H1 (cell line): ENCODE measurements around the gene PPFIA4. TPM values are rescaled to one million over a fixed set of nuclear protein-coding genes. Genes with fewer than 3 reads are reported as not detected.

ENCODE experiments used
- CTCF ChIA-PET: fragments of 300-600 bp; sonication (Branson Sonifier 250); formaldehyde crosslinking; loops from one replicate; lab custom pipeline; 2021; ENCODE audit not compliant: partially characterized antibody; lab: Charles Lee
- POLR2A ChIA-PET: fragments of 300-600 bp; sonication (Branson Sonifier 250); formaldehyde crosslinking; loops from one replicate; lab custom pipeline; 2021; ENCODE audit warnings: inconsistent platforms; ENCODE audit not compliant: partially characterized antibody; lab: Charles Lee
- DNase-seq, 2 experiments: peaks; one replicate each; pipeline versions ENCODE4 v3.0.0 to v3.0.0-alpha.2; 2010 to 2022; ENCODE audit warnings: low spot score in 2 of 2, low read depth in 1 of 2, mixed read lengths in 1 of 2
- FAIRE-seq: peaks from 2 replicates; lab custom pipeline; 2011; peaks lifted over from hg19 to GRCh38; lab: Jason Lieb, UNC
- H2AFZ ChIP-seq: 2 replicates; pipeline ENCODE4 v1.8.1; 2012; ENCODE audit warnings: low read length, inconsistent platforms
- H2AK5ac ChIP-seq: 2 replicates; pipeline ENCODE4 v1.6.1; 2013; ENCODE audit warnings: low read depth, low read length
- H2BK120ac ChIP-seq: replicated peaks from 2 replicates; pipeline ENCODE3; 2013; ENCODE audit warnings: low read depth, low read length, inconsistent platforms
- H2BK12ac ChIP-seq: 2 replicates; pipeline ENCODE4 v1.6.1; 2013; ENCODE audit warnings: low read depth, low read length
- H2BK15ac ChIP-seq: 2 replicates; pipeline ENCODE4 v1.6.1; 2013; ENCODE audit warnings: low read length
- H2BK20ac ChIP-seq: 2 replicates; pipeline ENCODE4 v1.6.1; 2013; ENCODE audit warnings: low read length
- H2BK5ac ChIP-seq: 2 replicates; pipeline ENCODE4 v1.6.1; 2013; ENCODE audit warnings: low read depth, low read length
- H3K14ac ChIP-seq: 2 replicates; pipeline ENCODE4 v1.6.1; 2013; ENCODE audit warnings: inconsistent platforms; ENCODE audit not compliant: insufficient read length
- H3K18ac ChIP-seq: 2 replicates; pipeline ENCODE4 v1.6.1; 2013; ENCODE audit warnings: low read length; ENCODE audit errors: extremely low read depth
- H3K23ac ChIP-seq: 2 replicates; pipeline ENCODE4 v1.6.1; 2013; ENCODE audit warnings: inconsistent platforms; ENCODE audit not compliant: insufficient read length
- H3K23me2 ChIP-seq: 2 replicates; pipeline ENCODE4 v1.6.1; 2013; ENCODE audit warnings: low read depth, low read length
- H3K27ac ChIP-seq: 2 replicates; pipeline ENCODE4 v1.6.1; 2011; ENCODE audit warnings: low read depth, low read length, inconsistent platforms
- H3K27me3 ChIP-seq, 4 experiments: replicated peaks in 1 of 4; 1 replicate in 1 of 4; 2 replicates in 3 of 4; pipeline versions ENCODE4 v1.6.1 to v1.8.1; 2011 to 2013; ENCODE audit warnings: low read length in 3 of 4, mild to moderate bottlenecking in 3 of 4, inconsistent platforms in 2 of 4, mixed read lengths in 2 of 4, moderate library complexity in 1 of 4; ENCODE audit not compliant: control insufficient read depth in 3 of 4, insufficient read depth in 3 of 4; ENCODE audit errors: extremely low read depth in 1 of 4
- H3K36me3 ChIP-seq, 4 experiments: 2 replicates each; pipeline versions ENCODE4 v1.6.1 to v1.8.1; 2011 to 2013; ENCODE audit warnings: mild to moderate bottlenecking in 4 of 4, low read length in 3 of 4, moderate library complexity in 2 of 4, control low read depth in 1 of 4, inconsistent platforms in 1 of 4; ENCODE audit not compliant: insufficient read depth in 4 of 4, control insufficient read depth in 2 of 4
- H3K4ac ChIP-seq: replicated peaks from 2 replicates; pipeline ENCODE3; 2013; ENCODE audit warnings: low read length, low read depth, mixed read lengths, inconsistent platforms; ENCODE audit not compliant: insufficient read length
- H3K4me1 ChIP-seq, 4 experiments: replicated peaks in 1 of 4; 1 replicate in 1 of 4; 2 replicates in 3 of 4; pipeline versions ENCODE4 v1.6.1 to v1.8.1; 2011 to 2013; ENCODE audit warnings: low read length in 3 of 4, inconsistent platforms in 2 of 4, mixed read lengths in 1 of 4; ENCODE audit not compliant: insufficient read depth in 4 of 4, control insufficient read depth in 3 of 4
- H3K4me2 ChIP-seq, 2 experiments: 2 replicates each; pipeline versions ENCODE4 v1.6.1 to v1.8.1; 2011 to 2013; ENCODE audit warnings: low read depth in 2 of 2, low read length in 2 of 2, control low read depth in 1 of 2, inconsistent platforms in 1 of 2, mild to moderate bottlenecking in 1 of 2; ENCODE audit not compliant: insufficient read depth in 1 of 2
- H3K4me3 ChIP-seq, 4 experiments: fragments of 200-600, 300-600 bp in 1 of 4; sonication (generic), shearing (Covaris generic), sonication (Bioruptor Twin) in 1 of 4; 2 replicates each; pipeline versions ENCODE4 v1.5.1 to v1.8.1; 2011 to 2016; ENCODE audit warnings: low read length in 4 of 4, low read depth in 3 of 4, control low read depth in 2 of 4, inconsistent platforms in 2 of 4, mild to moderate bottlenecking in 2 of 4, mixed read lengths in 1 of 4, moderate library complexity in 1 of 4; ENCODE audit not compliant: insufficient read depth in 2 of 4; ENCODE audit errors: extremely low read depth in 1 of 4
- H3K56ac ChIP-seq: replicated peaks from 2 replicates; pipeline ENCODE3; 2013; ENCODE audit warnings: low read depth, mild to moderate bottlenecking, mixed read lengths, low read length, inconsistent platforms; ENCODE audit not compliant: insufficient read length
- H3K79me1 ChIP-seq: 2 replicates; pipeline ENCODE4 v1.6.1; 2013; ENCODE audit warnings: low read depth, low read length, control low read depth
- H3K79me2 ChIP-seq, 2 experiments: 2 replicates each; pipeline versions ENCODE4 v1.6.1 to v1.8.1; 2012 to 2013; ENCODE audit warnings: low read length in 2 of 2, mild to moderate bottlenecking in 2 of 2, inconsistent platforms in 1 of 2; ENCODE audit not compliant: insufficient read depth in 2 of 2, control insufficient read depth in 1 of 2
- H3K9ac ChIP-seq, 4 experiments: replicated peaks in 1 of 4; 1 replicate in 1 of 4; 2 replicates in 3 of 4; pipeline versions ENCODE4 v1.6.1 to v1.8.1; 2011 to 2013; ENCODE audit warnings: low read depth in 3 of 4, low read length in 3 of 4, control low read depth in 2 of 4, mild to moderate bottlenecking in 2 of 4, moderate library complexity in 2 of 4, inconsistent platforms in 1 of 4; ENCODE audit errors: extremely low read depth in 1 of 4
- H3K9me3 ChIP-seq, 2 experiments: 2 replicates each; pipeline versions ENCODE4 v1.6.1 to v1.8.1; 2012 to 2013; ENCODE audit warnings: mild to moderate bottlenecking in 2 of 2, moderate library complexity in 2 of 2, control low read depth in 1 of 2, inconsistent platforms in 1 of 2, low read depth in 1 of 2, low read length in 1 of 2, mixed read lengths in 1 of 2; ENCODE audit not compliant: insufficient read depth in 2 of 2
- H4K20me1 ChIP-seq, 2 experiments: replicated peaks in 1 of 2; 2 replicates each; pipeline versions ENCODE3 to v1.8.1; 2011 to 2013; ENCODE audit warnings: inconsistent platforms in 2 of 2, low read length in 2 of 2, mild to moderate bottlenecking in 1 of 2; ENCODE audit not compliant: insufficient read depth in 2 of 2, control insufficient read depth in 1 of 2
- H4K5ac ChIP-seq: 2 replicates; pipeline ENCODE4 v1.6.1; 2013; ENCODE audit warnings: low read length, low read depth, mixed read lengths, inconsistent platforms; ENCODE audit not compliant: insufficient read length
- H4K8ac ChIP-seq: 2 replicates; pipeline ENCODE4 v1.8.0; 2013; ENCODE audit warnings: mild to moderate bottlenecking, moderate library complexity, low read length, inconsistent platforms; ENCODE audit not compliant: insufficient read depth; ENCODE audit errors: extremely low read depth
- H4K91ac ChIP-seq: replicated peaks from 2 replicates; pipeline ENCODE3; 2013; ENCODE audit warnings: low read length, mixed read lengths, inconsistent platforms; ENCODE audit not compliant: insufficient read length
- ASH2L ChIP-seq: fragments of 200-600, 300-600 bp; sonication (generic); IDR thresholded peaks from one replicate; pipeline ENCODE4 v1.7.1; 2017; ENCODE audit warnings: low read length
- CREB1 ChIP-seq: IDR thresholded peaks from 2 replicates; pipeline ENCODE4 v1.6.1; 2012; ENCODE audit warnings: inconsistent platforms
- JUN ChIP-seq: IDR thresholded peaks from 2 replicates; pipeline ENCODE4 v1.6.1; 2011; ENCODE audit warnings: low read depth, mild to moderate bottlenecking, improper control_type of control experiment, low read length
- POU5F1 ChIP-seq: IDR thresholded peaks from 2 replicates; pipeline ENCODE4 v1.6.1; 2011; ENCODE audit warnings: low read depth, mild to moderate bottlenecking, low read length, moderate library complexity
- RAD21 ChIP-seq, 2 experiments: IDR thresholded peaks in 1 of 2; conservative IDR thresholded peaks in 1 of 2; 2 replicates each; pipeline ENCODE4 v1.6.1; 2011; ENCODE audit warnings: low read depth in 2 of 2, low read length in 2 of 2, improper control_type of control experiment in 1 of 2, inconsistent platforms in 1 of 2, mild to moderate bottlenecking in 1 of 2, moderate library complexity in 1 of 2
- SIRT6 ChIP-seq: IDR thresholded peaks from one replicate; pipeline ENCODE4 v1.7.1; 2012; ENCODE audit warnings: low read length, inconsistent platforms
- YY1 ChIP-seq: IDR thresholded peaks from 2 replicates; pipeline ENCODE4 v1.6.1; 2011; ENCODE audit warnings: low read depth, mild to moderate bottlenecking, low read length
- WGBS, 2 experiments: shearing (Covaris generic) in 1 of 2; methylation state at CpG; one replicate each; pipeline versions ENCODE4 v1.1.6 to v1.1.7; 2013 to 2015; ENCODE audit warnings: low lambda C conversion rate in 2 of 2, mixed read lengths in 2 of 2, inconsistent platforms in 1 of 2, low coverage in 1 of 2, missing lambda C conversion rate in 1 of 2; ENCODE audit not compliant: insufficient replicate concordance in 2 of 2, insufficient coverage in 1 of 2, insufficient read length in 1 of 2; ENCODE audit errors: extremely low coverage in 1 of 2, missing lambda C conversion rate in 1 of 2; 5-methylcytosine and 5-hydroxymethylcytosine counted together
- polyA plus RNA-seq, 7 experiments: library from polyadenylated mRNA; depleted of rRNA in 3 of 7; stranded (reverse) in 5 of 7; unstranded in 2 of 7; fragments of >200 nt in 5 of 7; fragments of 200-250 nt in 2 of 7; gene quantifications; 1 replicate in 5 of 7; 2 replicates in 1 of 7; 4 replicates in 1 of 7; pipeline versions ENCODE4 v1.2.1 to v1.2.3, GENCODE V29; 2011 to 2013; ENCODE audit warnings: missing spikeins in 2 of 7, mixed read lengths in 2 of 7
- total RNA-seq: library from RNA; stranded (reverse); fragmentation: NEBNext Ultra II Directional; extraction: Animal tissue kit (Norgen Biotek cat#: 25700); gene quantifications from 2 replicates; pipeline ENCODE4 v1.2.1, GENCODE V29; 2021
- TF ChIP-seq, protein P1 (sequence below): IDR thresholded peaks from 2 replicates; pipeline ENCODE4 v1.6.1; 2012; ENCODE audit warnings: inconsistent platforms
- TF ChIP-seq, protein P2 (sequence below), 3 experiments: IDR thresholded peaks; 1 replicate in 2 of 3; 2 replicates in 1 of 3; pipeline versions ENCODE4 v1.5.1 to v1.6.1; 2011; ENCODE audit warnings: low read length in 3 of 3, mild to moderate bottlenecking in 3 of 3, inconsistent platforms in 2 of 3, low read depth in 1 of 3, moderate library complexity in 1 of 3; ENCODE audit not compliant: insufficient read depth in 1 of 3; ENCODE audit errors: control extremely low read depth in 1 of 3

The PPFIA4 gene
- total and polyA plus RNA-seq, 2 of the 8 experiments (the other 6 are each of a cell fraction or from before 2014, with no cell fraction given): 9.0 to 9.9 TPM

- Histone ChIP-seq H3K27ac (no peak overlapping the region), H3K18ac (no peak overlapping the region), H3K4me1 (peaks cover 2 to 15% (median 5%) of the 10 kb centered on the region in 4 experiments), H2AK5ac (no peak overlapping the region), H3K14ac (no peak overlapping the region), H3K27me3 (no peaks in the 10 kb centered on the region), H2AFZ (no peak overlapping the region), H3K23ac (no peak overlapping the region), H3K4me3 (no peak overlapping the region), H3K79me1 (0 out of 2 replicates have a peak, but pooled peaks cover 4% of the 10 kb centered on the region), H2BK12ac (no peak overlapping the region), H3K36me3 (no peaks in the 10 kb centered on the region), H2BK5ac (no peak overlapping the region), H3K9me3 (no peaks in the 10 kb centered on the region), H3K4me2 (no peak overlapping the region), H4K91ac (no peak overlapping the region), H2BK20ac (no peak overlapping the region), H2BK120ac (no peak overlapping the region), H2BK15ac (no peak overlapping the region), H3K56ac (no peak overlapping the region), H4K5ac (no peak overlapping the region), H3K23me2 (no peaks in the 10 kb centered on the region), H3K9ac (no peak overlapping the region), H3K4ac (no peak overlapping the region), H3K79me2 (no peaks in the 10 kb centered on the region), H4K8ac (no peak overlapping the region), H4K20me1 (no peaks in the 10 kb centered on the region)
- FAIRE-seq (peak; percentile 96), DNase-seq (peak in 1 of 2 experiments; percentile 86)
- WGBS, 2 experiments: 58% methylated on average over 22 of the region's 22 CpGs; no CpG with 5 or more reads in 1 of the 2 experiments
- POLR2A ChIA-PET: interaction anchor here (1.0 to 3.0 kb wide), 8 partner anchors 12 to 229 kb away, joined by 3 to 22 read pairs (median 4); partner anchors contain the start of genes PPFIA4 and TMEM183A
- CTCF ChIA-PET: interaction anchor here (0.5 to 49.7 kb wide), 52 partner anchors 3 to 1056 kb away, joined by 3 to 1089 read pairs (median 6); partner anchors contain the start of genes ADORA1, CHI3L1, CHIT1 and CYB5R1
- peak; percentile 88 to 94 for TF ChIP-seq RAD21 (IDR thresholded peaks at IDR 0.05 in 1 of 2, conservative IDR thresholded peaks at IDR 0.05 in 1 of 2; ENCODE audit: low read depth in 2 of 2, low read length in 2 of 2)
- TF ChIP-seq SIRT6: no peak
- no peak for TF ChIP-seq POU5F1
- TF ChIP-seq, protein P1, sequence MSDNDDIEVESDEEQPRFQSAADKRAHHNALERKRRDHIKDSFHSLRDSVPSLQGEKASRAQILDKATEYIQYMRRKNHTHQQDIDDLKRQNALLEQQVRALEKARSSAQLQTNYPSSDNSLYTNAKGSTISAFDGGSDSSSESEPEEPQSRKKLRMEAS: peak; percentile 32; the same call in 1 of the 2 replicates
- TF ChIP-seq CREB1: peak; percentile 43; the same call in 1 of the 2 replicates
- TF ChIP-seq JUN: no peak
- TF ChIP-seq, protein P2, sequence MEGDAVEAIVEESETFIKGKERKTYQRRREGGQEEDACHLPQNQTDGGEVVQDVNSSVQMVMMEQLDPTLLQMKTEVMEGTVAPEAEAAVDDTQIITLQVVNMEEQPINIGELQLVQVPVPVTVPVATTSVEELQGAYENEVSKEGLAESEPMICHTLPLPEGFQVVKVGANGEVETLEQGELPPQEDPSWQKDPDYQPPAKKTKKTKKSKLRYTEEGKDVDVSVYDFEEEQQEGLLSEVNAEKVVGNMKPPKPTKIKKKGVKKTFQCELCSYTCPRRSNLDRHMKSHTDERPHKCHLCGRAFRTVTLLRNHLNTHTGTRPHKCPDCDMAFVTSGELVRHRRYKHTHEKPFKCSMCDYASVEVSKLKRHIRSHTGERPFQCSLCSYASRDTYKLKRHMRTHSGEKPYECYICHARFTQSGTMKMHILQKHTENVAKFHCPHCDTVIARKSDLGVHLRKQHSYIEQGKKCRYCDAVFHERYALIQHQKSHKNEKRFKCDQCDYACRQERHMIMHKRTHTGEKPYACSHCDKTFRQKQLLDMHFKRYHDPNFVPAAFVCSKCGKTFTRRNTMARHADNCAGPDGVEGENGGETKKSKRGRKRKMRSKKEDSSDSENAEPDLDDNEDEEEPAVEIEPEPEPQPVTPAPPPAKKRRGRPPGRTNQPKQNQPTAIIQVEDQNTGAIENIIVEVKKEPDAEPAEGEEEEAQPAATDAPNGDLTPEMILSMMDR (IDR thresholded peaks at IDR 0.05; ENCODE audit: control extremely low read depth in 1 of 3, insufficient read depth in 1 of 3, low read depth in 1 of 3, low read length in 3 of 3): peak; percentile 87 to 97 (median 88)
- peak; percentile 55; the same call in 1 of the 2 replicates for TF ChIP-seq YY1
- no peak for TF ChIP-seq ASH2L
Observed at GRCh38 chr1:203038891-203039608, 12.8 kb downstream of the PPFIA4 start.
